OCI-LY7 (cell line): ENCODE results near the gene KIF13A.

ENCODE experiments used
- EZH2phosphoT487 ChIP-seq: fragments of 200-600 bp; sonication (generic); IDR thresholded peaks from 2 replicates; pipeline ENCODE4 v1.6.1; 2018; ENCODE audit warnings: low read depth, borderline replicate concordance, mild to moderate bottlenecking, mixed run types, antibody characterized with exemption, low read length, moderate library complexity, mixed read lengths
- TF ChIP-seq, protein P1 (sequence below): fragments of 200-600 bp; sonication (generic); conservative IDR thresholded peaks from 2 replicates; pipeline ENCODE4 v1.5.1; 2014; ENCODE audit warnings: mild to moderate bottlenecking, antibody characterized with exemption, low read length, moderate library complexity, mixed read lengths

DNA sequence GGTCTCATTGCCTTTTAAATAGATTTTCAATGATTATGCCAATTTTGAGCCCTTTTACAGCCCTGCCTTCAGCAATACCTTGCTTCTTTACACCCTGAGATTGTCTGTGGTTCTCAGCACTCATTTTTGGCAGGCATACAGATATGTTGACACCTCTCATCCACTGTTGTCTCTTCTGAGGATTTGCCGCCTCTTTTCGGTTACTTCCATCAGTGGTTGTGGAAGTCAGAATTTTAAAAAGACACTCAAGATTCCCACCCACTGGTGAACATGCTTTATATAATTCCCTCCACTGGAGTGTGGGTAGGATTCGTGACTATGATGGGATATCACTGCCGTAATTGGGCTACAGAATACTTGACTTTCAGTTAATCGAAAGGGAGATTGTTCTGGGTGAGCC, 37.4 kb upstream of the KIF13A start:
- TF ChIP-seq, protein P1, sequence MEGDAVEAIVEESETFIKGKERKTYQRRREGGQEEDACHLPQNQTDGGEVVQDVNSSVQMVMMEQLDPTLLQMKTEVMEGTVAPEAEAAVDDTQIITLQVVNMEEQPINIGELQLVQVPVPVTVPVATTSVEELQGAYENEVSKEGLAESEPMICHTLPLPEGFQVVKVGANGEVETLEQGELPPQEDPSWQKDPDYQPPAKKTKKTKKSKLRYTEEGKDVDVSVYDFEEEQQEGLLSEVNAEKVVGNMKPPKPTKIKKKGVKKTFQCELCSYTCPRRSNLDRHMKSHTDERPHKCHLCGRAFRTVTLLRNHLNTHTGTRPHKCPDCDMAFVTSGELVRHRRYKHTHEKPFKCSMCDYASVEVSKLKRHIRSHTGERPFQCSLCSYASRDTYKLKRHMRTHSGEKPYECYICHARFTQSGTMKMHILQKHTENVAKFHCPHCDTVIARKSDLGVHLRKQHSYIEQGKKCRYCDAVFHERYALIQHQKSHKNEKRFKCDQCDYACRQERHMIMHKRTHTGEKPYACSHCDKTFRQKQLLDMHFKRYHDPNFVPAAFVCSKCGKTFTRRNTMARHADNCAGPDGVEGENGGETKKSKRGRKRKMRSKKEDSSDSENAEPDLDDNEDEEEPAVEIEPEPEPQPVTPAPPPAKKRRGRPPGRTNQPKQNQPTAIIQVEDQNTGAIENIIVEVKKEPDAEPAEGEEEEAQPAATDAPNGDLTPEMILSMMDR: no peak
- no peak for TF ChIP-seq EZH2phosphoT487
